Neural cell (in vitro differentiated cells): ENCODE data around the gene RHOF. TPM values are rescaled to one million over a fixed set of nuclear protein-coding genes. Genes with fewer than 3 reads are reported as not detected.

Experiments
- H2AFZ ChIP-seq: fragments of 200-600, 300-800 bp; sonication (generic), shearing (Covaris generic); 2 replicates; pipeline ENCODE4 v1.6.0; 2014; ENCODE audit warnings: low read depth, mild to moderate bottlenecking, antibody characterized with exemption, low read length, moderate library complexity
- H3F3A ChIP-seq: fragments of 200-600 bp; shearing (Covaris generic); 2 replicates; pipeline ENCODE4 v1.6.1; 2016; ENCODE audit warnings: mild to moderate bottlenecking, moderate library complexity, mixed read lengths, antibody characterized with exemption, low read length; ENCODE audit not compliant: insufficient read depth, poor library complexity, severe bottlenecking
- H3K27ac ChIP-seq: fragments of 200-600, 300-800 bp; sonication (generic), shearing (Covaris generic); 2 replicates; pipeline ENCODE4 v1.5.1; 2014; ENCODE audit warnings: mild to moderate bottlenecking, low read length, moderate library complexity
- H3K27me3 ChIP-seq: fragments of 300-800, 200-600 bp; sonication (generic), shearing (Covaris generic); 2 replicates; pipeline ENCODE4 v1.6.0; 2014; ENCODE audit warnings: mild to moderate bottlenecking, low read depth, low read length, moderate library complexity; ENCODE audit not compliant: insufficient read depth
- H3K36me3 ChIP-seq: fragments of 300-800, 200-600 bp; sonication (generic), shearing (Covaris generic); 2 replicates; pipeline ENCODE4 v1.5.1; 2014; ENCODE audit warnings: mild to moderate bottlenecking, antibody characterized with exemption, low read length, moderate library complexity; ENCODE audit not compliant: insufficient read depth
- H3K4me2 ChIP-seq: fragments of 300-800, 200-600 bp; sonication (generic), shearing (Covaris generic); 2 replicates; pipeline ENCODE4 v1.6.0; 2014; ENCODE audit warnings: mild to moderate bottlenecking, low read length
- H3K4me3 ChIP-seq: fragments of 300-800, 200-600 bp; sonication (generic), shearing (Covaris generic); 2 replicates; pipeline ENCODE4 v1.5.1; 2014; ENCODE audit warnings: mild to moderate bottlenecking, low read length, moderate library complexity
- H3K79me2 ChIP-seq: fragments of 200-600 bp; shearing (Covaris generic); replicated peaks from 2 replicates; pipeline ENCODE4 v1.6.0; 2014; ENCODE audit warnings: mild to moderate bottlenecking, low read length, moderate library complexity; ENCODE audit not compliant: insufficient read depth
- H3K9ac ChIP-seq: fragments of 300-800, 200-600 bp; sonication (generic), shearing (Covaris generic); 2 replicates; pipeline ENCODE4 v1.6.1; 2016; ENCODE audit warnings: mild to moderate bottlenecking, low read length, mixed read lengths
- H3K9me2 ChIP-seq: fragments of 200-600 bp; shearing (Covaris generic); 2 replicates; pipeline ENCODE4 v1.6.1; 2016; ENCODE audit warnings: mild to moderate bottlenecking, low read length, mixed read lengths; ENCODE audit not compliant: insufficient read depth
- H3K9me3 ChIP-seq: fragments of 200-600, 300-800 bp; sonication (generic), shearing (Covaris generic); 2 replicates; pipeline ENCODE4 v1.6.1; 2016; ENCODE audit warnings: mild to moderate bottlenecking, mixed run types, low read length, moderate library complexity, mixed read lengths
- H4K20me1 ChIP-seq: fragments of 200-600 bp; shearing (Covaris generic); 2 replicates; pipeline ENCODE4 v1.6.1; 2016; ENCODE audit warnings: mild to moderate bottlenecking, mixed run types; ENCODE audit not compliant: insufficient read depth
- CTCF ChIP-seq: fragments of 450-650 bp; IDR thresholded peaks from 2 replicates; pipeline ENCODE4 v1.5.1; 2014; ENCODE audit warnings: antibody characterized with exemption, mild to moderate bottlenecking, moderate library complexity; ENCODE audit not compliant: poor library complexity, severe bottlenecking
- EP300 ChIP-seq: fragments of 450-650 bp; conservative IDR thresholded peaks from 2 replicates; pipeline ENCODE4 v1.6.1; 2014; ENCODE audit warnings: antibody characterized with exemption, mild to moderate bottlenecking, moderate library complexity; ENCODE audit not compliant: poor library complexity, severe bottlenecking
- EZH2 ChIP-seq: fragments of 200-600, 300-800 bp; shearing (Covaris generic), sonication (generic); IDR thresholded peaks from 2 replicates; pipeline ENCODE4 v1.6.1; 2014; ENCODE audit warnings: antibody characterized with exemption, low read length, borderline replicate concordance, mild to moderate bottlenecking; ENCODE audit not compliant: insufficient read depth, poor library complexity, severe bottlenecking
- MXI1 ChIP-seq: fragments of 450-650 bp; conservative IDR thresholded peaks from 2 replicates; pipeline ENCODE4 v1.6.1; 2014; ENCODE audit warnings: antibody characterized with exemption, mild to moderate bottlenecking; ENCODE audit not compliant: poor library complexity, severe bottlenecking
- POLR2AphosphoS5 ChIP-seq: IDR thresholded peaks from 2 replicates; pipeline ENCODE4 v1.6.1; 2012
- RAD21 ChIP-seq: fragments of 450-650 bp; conservative IDR thresholded peaks from 2 replicates; pipeline ENCODE4 v1.6.1; 2014; ENCODE audit warnings: antibody characterized with exemption, mild to moderate bottlenecking, moderate library complexity
- REST ChIP-seq: IDR thresholded peaks from 2 replicates; pipeline ENCODE4 v1.6.1; 2012; ENCODE audit warnings: borderline replicate concordance
- SMC3 ChIP-seq: fragments of 450-650 bp; conservative IDR thresholded peaks from 2 replicates; pipeline ENCODE4 v1.6.1; 2014; ENCODE audit warnings: antibody characterized with exemption, mild to moderate bottlenecking, moderate library complexity; ENCODE audit not compliant: poor library complexity
- TAF1 ChIP-seq: IDR thresholded peaks from 2 replicates; pipeline ENCODE4 v1.6.1; 2012; ENCODE audit warnings: low read depth
- polyA plus RNA-seq: library from polyadenylated mRNA; depleted of rRNA; stranded (reverse); fragments of >200 nt; gene quantifications from 2 replicates; pipeline ENCODE4 v1.2.3, GENCODE V29; 2014

The RHOF gene
- polyA plus RNA-seq, 1 donor from 2014 or later, result 14.7 TPM

GRCh38 chr12:121839106-121839992 lies 45.9 kb upstream of the RHOF start:
- no peaks in the 10 kb centered on the region for H3K9me3 ChIP-seq
- H3K9ac ChIP-seq, result no peak overlapping the region
- H3K4me2 ChIP-seq, result peak overlapping the region; percentile 35
- no peaks in the 10 kb centered on the region for H3K27me3 ChIP-seq
- no peaks in the 10 kb centered on the region for H3K9me2 ChIP-seq
- H3K36me3 ChIP-seq, result no peaks in the 10 kb centered on the region
- H3F3A ChIP-seq, result no peaks in the 10 kb centered on the region
- H3K27ac ChIP-seq, result no peak overlapping the region
- H3K79me2 ChIP-seq, result no peaks in the 10 kb centered on the region
- TF ChIP-seq CTCF, result peak; percentile 42
- TF ChIP-seq RAD21, result no peak
- no peak for TF ChIP-seq POLR2AphosphoS5
- peak; percentile 20 for TF ChIP-seq MXI1
- no peak for TF ChIP-seq EP300
- TF ChIP-seq TAF1, result no peak
- TF ChIP-seq REST, result no peak
- TF ChIP-seq EZH2, result no peak
- TF ChIP-seq SMC3, result no peak
- H2AFZ ChIP-seq, result peak overlapping the region; percentile 40
- H4K20me1 ChIP-seq, result no peaks in the 10 kb centered on the region
- H3K4me3 ChIP-seq, result peak overlapping the region; percentile 62

- Histone ChIP-seq H2AFZ (no peak overlapping the region), H3K4me2 (no peak overlapping the region), H3K9me2 (no peaks in the 10 kb centered on the region), H3K79me2 (no peaks in the 10 kb centered on the region), H3K4me3 (no peak overlapping the region), H3K9ac (no peak overlapping the region), H3K27ac (no peak overlapping the region), H4K20me1 (no peaks in the 10 kb centered on the region), H3K27me3 (no peaks in the 10 kb centered on the region), H3K9me3 (no peaks in the 10 kb centered on the region), H3F3A (no peaks in the 10 kb centered on the region), H3K36me3 (no peaks in the 10 kb centered on the region)
- TF ChIP-seq EZH2 (no peak), EP300 (no peak), SMC3 (no peak), RAD21 (no peak), POLR2AphosphoS5 (no peak), TAF1 (no peak), CTCF (no peak), REST (no peak), MXI1 (no peak)
Observed at GRCh38 chr12:121838126-121838525, 44.6 kb upstream of the RHOF start.
